GM23248 (cell line): ENCODE measurements around the gene EIF1AD. TPM values are rescaled to one million over a fixed set of nuclear protein-coding genes. Genes with fewer than 3 reads are reported as not detected.
"Not testable (repeated sequence)": the region's sequence is repeated elsewhere in the genome, so short reads cannot be mapped to it uniquely, and the experiment has no call there.

Experiments
- DNase-seq: peaks from one replicate; pipeline ENCODE4 v3.0.0-alpha.2; 2015
- H2AFZ ChIP-seq: fragments of 200-600 bp; sonication (generic); 2 replicates; pipeline ENCODE4 v1.6.1; 2016; ENCODE audit warnings: antibody characterized with exemption
- H3F3A ChIP-seq: fragments of 200-600 bp; sonication (generic); 2 replicates; pipeline ENCODE4 v1.6.1; 2016; ENCODE audit warnings: mild to moderate bottlenecking, antibody characterized with exemption, mixed run types; ENCODE audit not compliant: insufficient read depth
- H3K27ac ChIP-seq: fragments of 200-600 bp; sonication (generic); 2 replicates; pipeline ENCODE4 v1.5.1; 2016; ENCODE audit warnings: mild to moderate bottlenecking
- H3K27me3 ChIP-seq: fragments of 200-600 bp; sonication (generic); replicated peaks from 2 replicates; pipeline ENCODE4 v1.6.1; 2016; ENCODE audit warnings: mild to moderate bottlenecking; ENCODE audit not compliant: insufficient read depth
- H3K36me3 ChIP-seq: fragments of 200-600 bp; sonication (generic); 2 replicates; pipeline ENCODE4 v1.6.1; 2016; ENCODE audit warnings: low read depth, mild to moderate bottlenecking
- H3K4me1 ChIP-seq: fragments of 200-600 bp; sonication (generic); 2 replicates; pipeline ENCODE4 v1.6.1; 2016; ENCODE audit warnings: mild to moderate bottlenecking; ENCODE audit not compliant: insufficient read depth
- H3K4me2 ChIP-seq: fragments of 200-600 bp; sonication (generic); one replicate; pipeline ENCODE4 v1.6.1; 2016; ENCODE audit warnings: mild to moderate bottlenecking; ENCODE audit not compliant: unreplicated experiment
- H3K4me3 ChIP-seq: fragments of 200-600 bp; sonication (generic); 2 replicates; pipeline ENCODE4 v1.5.1; 2016; ENCODE audit warnings: mild to moderate bottlenecking
- H3K79me2 ChIP-seq: fragments of 200-600 bp; sonication (generic); 2 replicates; pipeline ENCODE4 v1.6.1; 2016; ENCODE audit warnings: mild to moderate bottlenecking; ENCODE audit not compliant: insufficient read depth
- H3K9ac ChIP-seq: fragments of 200-600 bp; sonication (generic); 2 replicates; pipeline ENCODE4 v1.6.1; 2016; ENCODE audit warnings: mild to moderate bottlenecking
- H3K9me2 ChIP-seq: fragments of 200-600 bp; sonication (generic); 2 replicates; pipeline ENCODE4 v1.6.1; 2016; ENCODE audit warnings: mixed run types, mild to moderate bottlenecking, moderate library complexity; ENCODE audit not compliant: insufficient read depth
- H3K9me3 ChIP-seq: fragments of 200-600 bp; sonication (generic); one replicate; pipeline ENCODE4 v1.6.1; 2017; ENCODE audit warnings: low read depth
- H4K20me1 ChIP-seq: fragments of 200-600 bp; sonication (generic); 2 replicates; pipeline ENCODE4 v1.6.0; 2016; ENCODE audit not compliant: insufficient read depth
- EZH2 ChIP-seq: fragments of 200-600 bp; sonication (generic); IDR thresholded peaks from 2 replicates; pipeline ENCODE4 v1.6.1; 2018; ENCODE audit warnings: antibody characterized with exemption, mild to moderate bottlenecking; ENCODE audit not compliant: insufficient read depth, poor library complexity, severe bottlenecking
- EZH2phosphoT487 ChIP-seq: fragments of 200-600 bp; sonication (generic); IDR thresholded peaks from 2 replicates; pipeline ENCODE4 v1.6.1; 2018; ENCODE audit warnings: antibody characterized with exemption, moderate library complexity, mild to moderate bottlenecking, low read depth; ENCODE audit not compliant: insufficient read depth
- WGBS, 2 experiments: methylation state at CpG; one replicate each; pipeline ENCODE4 v1.1.6; 2015 to 2017; ENCODE audit warnings: low lambda C conversion rate in 2 of 2, low coverage in 1 of 2; ENCODE audit errors: missing lambda C conversion rate in 2 of 2; 5-methylcytosine and 5-hydroxymethylcytosine counted together
- in situ Hi-C: fragments of 300-500 bp; cut with MboI; formaldehyde crosslinking; loops from 2 replicates; pipeline ENCODE4 v1.15.0; 2020
- polyA plus RNA-seq: library from polyadenylated mRNA; unstranded; fragments of >200 nt; fragmentation: Nextera tagmentation; extraction: Ambion mirVana; gene quantifications from 2 replicates; pipeline ENCODE4 v1.2.1, GENCODE V29; 2016
- total RNA-seq: library from RNA; depleted of rRNA; stranded (reverse); fragments of >200 nt; shearing (Covaris generic); gene quantifications from 2 replicates; pipeline ENCODE4 v1.2.3, GENCODE V29; 2014

EIF1AD gene
- total and polyA plus RNA-seq, 2 experiments from 2014 or later, result 21.6 to 22.8 TPM

DNA sequence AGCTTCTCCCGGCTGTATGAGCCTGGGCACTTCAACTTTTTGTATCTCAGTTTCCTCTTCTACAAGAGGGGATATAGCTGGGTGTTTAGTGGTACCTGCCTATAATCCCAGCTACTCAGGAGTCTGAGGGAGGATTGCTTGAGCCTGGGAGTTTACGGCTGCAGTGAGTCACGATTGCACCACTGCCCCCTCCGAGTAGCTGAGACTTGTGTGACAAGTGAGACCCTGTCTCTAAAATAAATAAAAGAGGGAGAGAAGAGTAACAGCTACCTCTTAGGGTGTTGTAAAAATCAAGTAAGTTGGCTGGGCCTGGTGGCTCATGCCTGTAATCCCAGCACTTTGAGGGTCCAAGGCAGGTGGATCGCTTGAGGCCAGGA is 34.4 kb upstream of the EIF1AD start:
- H3K4me1 ChIP-seq, result no peaks in the 10 kb centered on the region
- in situ Hi-C loops, result no loop called here
- no peaks in the 10 kb centered on the region for H4K20me1 ChIP-seq
- H3K27ac ChIP-seq, result no peak overlapping the region
- DNase-seq, result no peak
- TF ChIP-seq EZH2phosphoT487 (no peak), EZH2 (no peak)
- H3K4me3 ChIP-seq, result no peak overlapping the region
- H2AFZ ChIP-seq, result no peak overlapping the region
- no peaks in the 10 kb centered on the region for H3K36me3 ChIP-seq
- H3K9me3 ChIP-seq, result no peaks in the 10 kb centered on the region
- 61 to 65% methylated on average over 4 to 5 of the region's 5 CpGs for WGBS, 2 experiments
- no peaks in the 10 kb centered on the region for H3F3A ChIP-seq
- H3K9ac ChIP-seq, result no peak overlapping the region
- no peak overlapping the region for H3K4me2 ChIP-seq
- no peaks in the 10 kb centered on the region for H3K79me2 ChIP-seq
- H3K9me2 ChIP-seq, result no peaks in the 10 kb centered on the region
- H3K27me3 ChIP-seq, result no peaks in the 10 kb centered on the region

DNA sequence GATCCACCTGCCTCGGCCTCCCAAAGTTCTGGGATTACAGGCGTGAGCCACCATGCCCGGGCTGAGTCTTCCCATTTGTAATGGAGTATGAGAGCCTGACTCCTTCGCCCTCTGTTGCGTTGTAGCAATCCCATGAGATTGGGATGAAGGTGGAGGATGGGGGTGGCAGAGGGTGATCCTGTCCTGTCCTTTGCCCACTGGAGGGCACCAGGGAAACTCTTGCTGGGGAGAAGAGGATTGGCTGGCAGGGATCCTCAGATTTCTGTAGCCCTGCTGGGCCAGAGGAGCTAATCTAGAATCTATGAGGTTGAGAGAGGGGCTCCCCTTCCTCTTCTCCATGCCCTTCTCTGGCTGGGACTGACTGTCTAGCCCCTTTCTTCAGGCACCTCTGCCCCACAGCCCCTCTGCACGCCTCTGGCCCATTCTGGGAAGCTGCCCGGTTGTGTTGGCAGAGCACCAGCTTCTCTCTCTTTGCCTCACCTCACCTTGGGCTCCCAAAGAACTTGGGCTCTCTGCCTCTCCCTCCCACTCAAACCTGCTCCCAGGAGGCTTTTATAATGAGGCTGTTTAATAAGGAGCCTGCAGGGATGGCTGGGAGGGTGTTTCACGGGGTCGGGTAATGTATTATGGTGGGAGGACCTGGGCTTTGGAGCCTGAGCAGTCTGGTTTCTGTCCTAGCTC is 33.8 kb upstream of the EIF1AD start:
- no peak overlapping the region for H3K4me2 ChIP-seq
- no peak overlapping the region for H2AFZ ChIP-seq
- no peaks in the 10 kb centered on the region for H3K4me1 ChIP-seq
- no peak for DNase-seq
- in situ Hi-C loops, result no loop called here
- H4K20me1 ChIP-seq, result no peaks in the 10 kb centered on the region
- H3K9ac ChIP-seq, result no peak overlapping the region
- 58 to 65% methylated on average over 7 to 9 of the region's 9 CpGs for WGBS, 2 experiments
- no peaks in the 10 kb centered on the region for H3F3A ChIP-seq
- TF ChIP-seq EZH2 (no peak), EZH2phosphoT487 (no peak)
- H3K36me3 ChIP-seq, result no peaks in the 10 kb centered on the region
- H3K27me3 ChIP-seq, result no peaks in the 10 kb centered on the region
- no peaks in the 10 kb centered on the region for H3K79me2 ChIP-seq
- no peaks in the 10 kb centered on the region for H3K9me2 ChIP-seq
- H3K4me3 ChIP-seq, result no peak overlapping the region
- H3K9me3 ChIP-seq, result no peaks in the 10 kb centered on the region
- no peak overlapping the region for H3K27ac ChIP-seq

DNA sequence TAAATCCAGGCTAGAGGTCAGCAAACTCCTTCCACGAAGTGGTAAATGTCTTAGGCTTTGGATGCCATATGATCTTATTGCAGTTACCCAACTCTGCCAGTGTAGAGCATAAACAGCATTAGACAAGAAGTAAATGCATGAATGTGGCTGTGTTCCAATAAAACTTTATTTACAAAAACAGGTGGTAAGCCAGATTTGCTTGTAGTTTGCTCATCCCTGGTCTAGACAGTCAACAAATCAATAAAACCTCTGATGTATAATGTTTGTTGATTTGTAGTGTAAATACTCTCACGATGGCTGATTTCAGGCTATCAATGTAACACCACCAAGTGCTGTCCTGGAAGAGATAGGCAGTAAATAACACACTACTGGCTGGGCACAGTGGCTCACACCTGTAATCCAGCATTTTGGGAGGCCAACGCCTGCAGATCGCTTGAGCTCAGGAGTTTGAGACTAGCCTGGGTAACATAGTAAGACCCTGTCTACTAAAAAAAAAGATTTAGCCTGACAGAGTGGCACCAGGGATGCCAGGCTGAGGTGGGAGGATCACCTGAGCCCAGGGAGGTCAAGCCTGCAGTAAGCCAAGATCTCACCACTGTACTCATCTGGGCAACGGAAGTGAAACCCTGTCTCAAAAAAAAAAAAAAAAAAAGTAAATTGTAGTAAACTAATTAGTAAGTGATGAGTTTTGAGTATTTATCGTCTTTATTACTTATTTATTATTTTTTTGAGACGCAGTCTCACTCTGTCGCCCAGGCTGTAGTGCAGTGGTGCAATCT is 31.2 kb upstream of the EIF1AD start:
- H2AFZ ChIP-seq, result no peak overlapping the region
- H3K9me3 ChIP-seq, result no peaks in the 10 kb centered on the region
- H3K4me3 ChIP-seq, result no peak overlapping the region
- 90 to 95% methylated on average over 8 of the region's 8 CpGs for WGBS, 2 experiments
- no peak overlapping the region for H3K9ac ChIP-seq
- H3K4me2 ChIP-seq, result no peak overlapping the region
- no peaks in the 10 kb centered on the region for H3K79me2 ChIP-seq
- H3K4me1 ChIP-seq, result no peaks in the 10 kb centered on the region
- no peaks in the 10 kb centered on the region for H3K9me2 ChIP-seq
- H3F3A ChIP-seq, result no peaks in the 10 kb centered on the region
- H3K27me3 ChIP-seq, result no peaks in the 10 kb centered on the region
- no peaks in the 10 kb centered on the region for H4K20me1 ChIP-seq
- no peaks in the 10 kb centered on the region for H3K36me3 ChIP-seq
- in situ Hi-C loops, result no loop called here
- TF ChIP-seq EZH2 (no peak), EZH2phosphoT487 (no peak)
- H3K27ac ChIP-seq, result no peak overlapping the region
- no peak for DNase-seq

GRCh38 chr11:66026017-66026529 is 24.1 kb upstream of the EIF1AD start, which contains the start of gene CATSPER1:
TSS of gene CATSPER1 (minus strand) at chr11:66026479. CDS start at chr11:66026379, 100 bp downstream.
- no peaks in the 10 kb centered on the region for H3K9me3 ChIP-seq
- WGBS, 2 experiments, result 76 to 77% methylated on average over 18 of the region's 18 CpGs
- DNase-seq, result no peak
- H3K27ac ChIP-seq, result no peak within 1 kb of the TSS
- in situ Hi-C loops, result no loop called here
- no peaks in the 10 kb centered on the region for H3K27me3 ChIP-seq
- no peak within 1 kb of the TSS for H3K9ac ChIP-seq
- H3K4me1 ChIP-seq, result peaks cover 9% of the 10 kb centered on the region
- H3K9me2 ChIP-seq, result no peaks in the 10 kb centered on the region
- H2AFZ ChIP-seq, result no peak within 1 kb of the TSS
- no peak within 1 kb of the TSS for H3K4me2 ChIP-seq
- TF ChIP-seq EZH2, result no peak
- TF ChIP-seq EZH2phosphoT487, result no peak
- H3K36me3 ChIP-seq, result no peaks in the 10 kb centered on the region
- no peaks in the 10 kb centered on the region for H3F3A ChIP-seq
- H3K4me3 ChIP-seq, result no peak within 1 kb of the TSS
- H4K20me1 ChIP-seq, result no peaks in the 10 kb centered on the region
- no peaks in the 10 kb centered on the region for H3K79me2 ChIP-seq

- H3F3A ChIP-seq, H3K79me2 ChIP-seq, H3K27me3 ChIP-seq, H3K36me3 ChIP-seq, H3K4me2 ChIP-seq, in situ Hi-C loops, H3K9me3 ChIP-seq, H2AFZ ChIP-seq, H3K4me3 ChIP-seq, H3K9me2 ChIP-seq, H4K20me1 ChIP-seq, DNase-seq, H3K9ac ChIP-seq, H3K27ac ChIP-seq: not testable (repeated sequence)
- WGBS, 2 experiments, result 72 to 75% methylated on average over 5 of the region's 5 CpGs
- H3K4me1 ChIP-seq, result peaks cover 17% of the 10 kb centered on the region
Measured at GRCh38 chr11:66023186-66023440, 21.2 kb upstream of the EIF1AD start.
